Measurements from ENCODE around the gene PDCD6IP.

PDCD6IP gene

DNA sequence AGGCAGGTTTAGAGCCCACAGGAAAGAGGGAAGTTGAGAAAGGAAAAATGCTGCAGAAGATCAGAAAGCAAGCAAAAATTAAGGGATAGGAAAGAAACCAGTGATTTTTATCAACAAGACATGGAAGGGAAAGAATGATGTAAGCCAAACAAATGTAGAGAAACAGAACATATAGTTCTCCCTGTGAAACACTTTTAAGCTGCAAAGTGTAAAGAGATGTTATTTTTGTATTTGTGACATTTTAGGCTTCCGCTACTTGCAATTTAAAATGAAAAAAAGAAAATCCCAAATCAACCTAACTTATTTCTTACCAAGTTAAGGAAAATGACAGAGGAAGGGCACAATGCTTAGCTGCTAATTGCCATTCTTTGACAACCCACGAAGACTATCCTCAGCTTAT is 111.6 kb downstream of the PDCD6IP start:
- Histone ChIP-seq H3F3A (ENCODE audit: control insufficient read depth, insufficient read depth) (no peaks in the 10 kb centered on the region), H3K27ac (ENCODE audit: low read depth, low read length) (no peak overlapping the region), H3K4me2 (ENCODE audit: low read length) (no peak overlapping the region), H3K9me2 (replicated peaks; ENCODE audit: control insufficient read depth, low read length) (no peaks in the 10 kb centered on the region), H4K20me1 (ENCODE audit: control insufficient read depth, insufficient read depth, low read depth, low read length) (no peaks in the 10 kb centered on the region), H3K36me3 (ENCODE audit: control insufficient read depth, low read length) (no peaks in the 10 kb centered on the region), H3K4me1 (ENCODE audit: control insufficient read depth, low read length) (no peaks in the 10 kb centered on the region), H3K9me3 (ENCODE audit: control insufficient read depth, insufficient read depth, low read length) (no peaks in the 10 kb centered on the region), H3K79me2 (ENCODE audit: control insufficient read depth, low read length) (no peaks in the 10 kb centered on the region), H3K4me3 (ENCODE audit: low read length) (no peak overlapping the region), H3K27me3 (ENCODE audit: control insufficient read depth, low read length) (no peaks in the 10 kb centered on the region)
- TF ChIP-seq EZH2phosphoT487 (IDR thresholded peaks at IDR 0.05; ENCODE audit: borderline replicate concordance, low read length) = no peak
- TF ChIP-seq, protein P1, sequence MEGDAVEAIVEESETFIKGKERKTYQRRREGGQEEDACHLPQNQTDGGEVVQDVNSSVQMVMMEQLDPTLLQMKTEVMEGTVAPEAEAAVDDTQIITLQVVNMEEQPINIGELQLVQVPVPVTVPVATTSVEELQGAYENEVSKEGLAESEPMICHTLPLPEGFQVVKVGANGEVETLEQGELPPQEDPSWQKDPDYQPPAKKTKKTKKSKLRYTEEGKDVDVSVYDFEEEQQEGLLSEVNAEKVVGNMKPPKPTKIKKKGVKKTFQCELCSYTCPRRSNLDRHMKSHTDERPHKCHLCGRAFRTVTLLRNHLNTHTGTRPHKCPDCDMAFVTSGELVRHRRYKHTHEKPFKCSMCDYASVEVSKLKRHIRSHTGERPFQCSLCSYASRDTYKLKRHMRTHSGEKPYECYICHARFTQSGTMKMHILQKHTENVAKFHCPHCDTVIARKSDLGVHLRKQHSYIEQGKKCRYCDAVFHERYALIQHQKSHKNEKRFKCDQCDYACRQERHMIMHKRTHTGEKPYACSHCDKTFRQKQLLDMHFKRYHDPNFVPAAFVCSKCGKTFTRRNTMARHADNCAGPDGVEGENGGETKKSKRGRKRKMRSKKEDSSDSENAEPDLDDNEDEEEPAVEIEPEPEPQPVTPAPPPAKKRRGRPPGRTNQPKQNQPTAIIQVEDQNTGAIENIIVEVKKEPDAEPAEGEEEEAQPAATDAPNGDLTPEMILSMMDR (IDR thresholded peaks at IDR 0.05; ENCODE audit: low read depth, low read length, poor library complexity, severe bottlenecking) = no peak

DNA sequence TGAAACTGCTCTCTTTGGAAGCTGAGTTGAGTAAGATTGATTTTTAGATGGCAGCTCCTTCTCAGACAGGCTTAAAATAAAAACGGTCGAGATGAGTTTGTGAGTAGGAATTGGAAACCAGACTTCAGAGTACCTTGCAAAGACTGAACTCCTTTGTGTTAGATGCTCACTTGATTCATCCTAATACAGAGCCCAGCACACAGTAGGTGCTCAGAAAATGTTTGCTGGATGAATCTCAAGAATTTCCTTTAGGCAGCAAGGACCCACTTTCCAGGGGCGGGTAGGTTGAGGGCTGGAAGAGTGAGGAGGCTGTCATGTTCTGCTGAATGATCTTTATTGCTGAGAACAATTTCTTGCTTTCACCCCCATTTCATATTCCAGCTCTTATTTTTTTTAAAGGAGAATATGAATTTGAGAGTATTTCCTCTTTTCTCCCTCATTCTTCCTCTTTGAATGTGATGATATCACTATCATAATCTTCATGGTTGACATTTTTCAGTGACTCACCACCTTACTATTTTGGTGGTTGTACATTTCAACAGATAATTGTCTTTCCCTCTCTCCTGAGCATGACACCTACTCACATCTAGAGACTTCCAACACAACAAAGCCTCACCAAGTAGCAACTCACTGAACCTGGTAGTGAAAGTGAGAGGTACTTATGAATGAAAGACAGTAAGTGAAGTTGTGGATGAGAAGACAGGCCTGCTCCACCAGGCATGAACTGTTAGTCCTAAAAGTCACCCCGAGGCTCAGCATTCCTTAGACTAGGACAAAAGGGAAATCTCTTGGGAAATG is 113.3 kb downstream of the PDCD6IP start:
- H3K36me3 ChIP-seq (ENCODE audit: control insufficient read depth, low read length) = no peaks in the 10 kb centered on the region
- H3F3A ChIP-seq (ENCODE audit: control insufficient read depth, insufficient read depth) = no peaks in the 10 kb centered on the region
- TF ChIP-seq EZH2phosphoT487 (IDR thresholded peaks at IDR 0.05; ENCODE audit: borderline replicate concordance, low read length) = no peak
- TF ChIP-seq, protein P1 (IDR thresholded peaks at IDR 0.05; ENCODE audit: low read depth, low read length, poor library complexity, severe bottlenecking) = no peak
- H4K20me1 ChIP-seq (ENCODE audit: control insufficient read depth, insufficient read depth, low read depth, low read length) = no peaks in the 10 kb centered on the region
- no peak overlapping the region for H3K27ac ChIP-seq (ENCODE audit: low read depth, low read length)
- H3K9me2 ChIP-seq (replicated peaks; ENCODE audit: control insufficient read depth, low read length) = no peaks in the 10 kb centered on the region
- no peaks in the 10 kb centered on the region for H3K79me2 ChIP-seq (ENCODE audit: control insufficient read depth, low read length)
- H3K4me2 ChIP-seq (ENCODE audit: low read length) = no peak overlapping the region
- H3K4me1 ChIP-seq (ENCODE audit: control insufficient read depth, low read length) = no peaks in the 10 kb centered on the region
- no peak overlapping the region for H3K4me3 ChIP-seq (ENCODE audit: low read length)
- H3K27me3 ChIP-seq (ENCODE audit: control insufficient read depth, low read length) = no peaks in the 10 kb centered on the region
- no peaks in the 10 kb centered on the region for H3K9me3 ChIP-seq (ENCODE audit: control insufficient read depth, insufficient read depth, low read length)

DNA sequence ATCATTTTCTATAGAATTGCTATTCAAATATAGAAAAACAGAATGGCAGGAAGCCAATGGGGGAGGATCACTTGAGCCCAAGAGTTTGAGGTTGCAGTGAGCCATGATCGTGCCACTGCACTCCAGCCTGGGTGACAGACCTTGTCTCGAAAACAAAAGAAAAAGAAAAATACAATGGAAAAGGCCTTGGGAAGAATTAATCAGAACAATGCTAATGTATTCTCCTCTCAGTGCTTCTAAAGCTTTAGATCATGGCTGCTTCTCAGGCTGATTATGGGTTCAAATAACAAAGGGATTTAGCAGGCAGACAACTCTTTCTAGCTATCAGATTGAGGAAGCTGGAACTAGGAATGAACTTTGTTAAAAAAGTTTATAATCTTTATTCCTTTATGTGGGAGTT is 115.8 kb downstream of the PDCD6IP start:
- no peaks in the 10 kb centered on the region for H3K79me2 ChIP-seq (ENCODE audit: control insufficient read depth, low read length)
- no peaks in the 10 kb centered on the region for H3K36me3 ChIP-seq (ENCODE audit: control insufficient read depth, low read length)
- no peaks in the 10 kb centered on the region for H3K4me1 ChIP-seq (ENCODE audit: control insufficient read depth, low read length)
- TF ChIP-seq EZH2phosphoT487 (IDR thresholded peaks at IDR 0.05; ENCODE audit: borderline replicate concordance, low read length) = no peak
- TF ChIP-seq, protein P1 (IDR thresholded peaks at IDR 0.05; ENCODE audit: low read depth, low read length, poor library complexity, severe bottlenecking) = no peak
- no peaks in the 10 kb centered on the region for H3K9me3 ChIP-seq (ENCODE audit: control insufficient read depth, insufficient read depth, low read length)
- no peaks in the 10 kb centered on the region for H3K9me2 ChIP-seq (replicated peaks; ENCODE audit: control insufficient read depth, low read length)
- no peak overlapping the region for H3K27ac ChIP-seq (ENCODE audit: low read depth, low read length)
- H4K20me1 ChIP-seq (ENCODE audit: control insufficient read depth, insufficient read depth, low read depth, low read length) = no peaks in the 10 kb centered on the region
- no peaks in the 10 kb centered on the region for H3F3A ChIP-seq (ENCODE audit: control insufficient read depth, insufficient read depth)
- H3K27me3 ChIP-seq (ENCODE audit: control insufficient read depth, low read length) = no peaks in the 10 kb centered on the region
- H3K4me2 ChIP-seq (ENCODE audit: low read length) = no peak overlapping the region
- no peak overlapping the region for H3K4me3 ChIP-seq (ENCODE audit: low read length)

Data from DOHH2 (cell line).